ENCODE results near the gene BCAS3. TPM values are rescaled to one million over a fixed set of nuclear protein-coding genes. Genes with fewer than 3 reads are reported as not detected.
"Not testable (repeated sequence)": the region's sequence is repeated elsewhere in the genome, so short reads cannot be mapped to it uniquely, and the experiment has no call there.

Gene BCAS3
- total RNA-seq, 2 experiments from 2014 or later = 6.8 to 7.1 TPM

GRCh38 chr17:61040666-61041065 lies 363.0 kb downstream of the BCAS3 start:
- intact Hi-C loops (cut with micrococcal nuclease) = no loop called here
- Mint-ChIP-seq H3K4me3 (no peak overlapping the region), H3K9me3 (no peaks in the 10 kb centered on the region), H3K4me1 (ENCODE audit: low read depth) (no peaks in the 10 kb centered on the region), H3K27ac (no peak overlapping the region), H3K36me3 (peaks cover 11% of the 10 kb centered on the region), H3K27me3 (no peaks in the 10 kb centered on the region)
- ChIA-PET CTCF (interaction anchor here (0.6 kb wide), 1 partner anchor 1083 kb away, joined by 3 read pairs; no protein-coding TSS in a partner anchor), POLR2A (no interaction called here)
- no peak for DNase-seq

GRCh38 chr17:61042348-61042747 lies 364.7 kb downstream of the BCAS3 start:
- DNase-seq; H3K27me3 Mint-ChIP-seq; CTCF ChIA-PET; H3K9me3 Mint-ChIP-seq; H3K27ac Mint-ChIP-seq; intact Hi-C loops (cut with micrococcal nuclease); POLR2A ChIA-PET; H3K4me1 Mint-ChIP-seq (ENCODE audit: low read depth); H3K4me3 Mint-ChIP-seq: not testable (repeated sequence)
- peaks cover 11% of the 10 kb centered on the region for H3K36me3 Mint-ChIP-seq

- CTCF ChIA-PET = no interaction called here
- no peaks in the 10 kb centered on the region for H3K36me3 Mint-ChIP-seq
- H3K9me3 Mint-ChIP-seq = no peaks in the 10 kb centered on the region
- H3K27me3 Mint-ChIP-seq = no peaks in the 10 kb centered on the region
- H3K4me1 Mint-ChIP-seq (ENCODE audit: low read depth) = peaks cover 11% of the 10 kb centered on the region
- DNase-seq = no peak
- no peak overlapping the region for H3K4me3 Mint-ChIP-seq
- intact Hi-C loops (cut with micrococcal nuclease) = no loop called here
- no peak overlapping the region for H3K27ac Mint-ChIP-seq
- POLR2A ChIA-PET = no interaction called here
These were observed 369.9 kb downstream of the BCAS3 start for GRCh38 chr17:61047515-61047914.

- Mint-ChIP-seq H3K9me3 (no peaks in the 10 kb centered on the region), H3K4me3 (no peak overlapping the region), H3K36me3 (no peaks in the 10 kb centered on the region), H3K27me3 (no peaks in the 10 kb centered on the region), H3K4me1 (ENCODE audit: low read depth) (peaks cover 11% of the 10 kb centered on the region), H3K27ac (no peak overlapping the region)
- ChIA-PET CTCF (interaction anchor here (0.5 kb wide), 1 partner anchor 325 kb away, joined by 3 read pairs; no protein-coding TSS in a partner anchor), POLR2A (no interaction called here)
- no peak for DNase-seq
- intact Hi-C loops (cut with micrococcal nuclease) = no loop called here
These were observed 370.9 kb downstream of the BCAS3 start for GRCh38 chr17:61048376-61049106.

GRCh38 chr17:61053469-61053868 lies 375.8 kb downstream of the BCAS3 start:
- ChIA-PET CTCF (no interaction called here), POLR2A (no interaction called here)
- Mint-ChIP-seq H3K36me3 (no peaks in the 10 kb centered on the region), H3K27ac (no peak overlapping the region), H3K9me3 (no peaks in the 10 kb centered on the region), H3K4me1 (ENCODE audit: low read depth) (peaks cover 13% of the 10 kb centered on the region), H3K27me3 (no peaks in the 10 kb centered on the region), H3K4me3 (no peak overlapping the region)
- intact Hi-C loops (cut with micrococcal nuclease) = loop anchor here (10.0 kb wide), 1 partner anchor 231 kb away; no protein-coding TSS in a partner anchor
- no peak for DNase-seq

GRCh38 chr17:61054436-61054835 lies 376.8 kb downstream of the BCAS3 start:
- intact Hi-C loops (cut with micrococcal nuclease) = loop anchor here (10.0 kb wide), 1 partner anchor 230 kb away; no protein-coding TSS in a partner anchor
- ChIA-PET POLR2A (no interaction called here), CTCF (no interaction called here)
- DNase-seq = no peak
- Mint-ChIP-seq H3K4me1 (ENCODE audit: low read depth) (peaks cover 8% of the 10 kb centered on the region), H3K27ac (no peak overlapping the region), H3K36me3 (no peaks in the 10 kb centered on the region), H3K4me3 (no peak overlapping the region), H3K9me3 (no peaks in the 10 kb centered on the region), H3K27me3 (no peaks in the 10 kb centered on the region)

GRCh38 chr17:61057257-61057656 lies 379.6 kb downstream of the BCAS3 start:
- Mint-ChIP-seq H3K4me1 (ENCODE audit: low read depth) (peaks cover 8% of the 10 kb centered on the region), H3K27ac (no peak overlapping the region), H3K4me3 (no peak overlapping the region), H3K9me3 (no peaks in the 10 kb centered on the region), H3K36me3 (no peaks in the 10 kb centered on the region), H3K27me3 (no peaks in the 10 kb centered on the region)
- ChIA-PET POLR2A (no interaction called here), CTCF (interaction anchor here (0.6 kb wide), 1 partner anchor 40 kb away, joined by 3 read pairs; no protein-coding TSS in a partner anchor)
- no peak for DNase-seq
- intact Hi-C loops (cut with micrococcal nuclease) = loop anchor here (10.0 kb wide), 1 partner anchor 228 kb away; no protein-coding TSS in a partner anchor

- H3K36me3 Mint-ChIP-seq = no peaks in the 10 kb centered on the region
- ChIA-PET POLR2A (no interaction called here), CTCF (interaction anchor here (0.6 kb wide), 1 partner anchor 41 kb away, joined by 3 read pairs; no protein-coding TSS in a partner anchor)
- no peaks in the 10 kb centered on the region for H3K27me3 Mint-ChIP-seq
- no peak overlapping the region for H3K4me3 Mint-ChIP-seq
- peaks cover 8% of the 10 kb centered on the region for H3K4me1 Mint-ChIP-seq (ENCODE audit: low read depth)
- H3K27ac Mint-ChIP-seq = no peak overlapping the region
- intact Hi-C loops (cut with micrococcal nuclease) = loop anchor here (10.0 kb wide), 1 partner anchor 227 kb away; no protein-coding TSS in a partner anchor
- no peak for DNase-seq
- H3K9me3 Mint-ChIP-seq = no peaks in the 10 kb centered on the region
These were observed 380.4 kb downstream of the BCAS3 start for GRCh38 chr17:61058066-61058465.

GRCh38 chr17:61063528-61063927 lies 385.9 kb downstream of the BCAS3 start:
- no peaks in the 10 kb centered on the region for H3K36me3 Mint-ChIP-seq
- no peaks in the 10 kb centered on the region for H3K27me3 Mint-ChIP-seq
- CTCF ChIA-PET = no interaction called here
- no peaks in the 10 kb centered on the region for H3K9me3 Mint-ChIP-seq
- no peak overlapping the region for H3K4me3 Mint-ChIP-seq
- H3K4me1 Mint-ChIP-seq (ENCODE audit: low read depth) = peaks cover 10% of the 10 kb centered on the region
- DNase-seq = no peak
- POLR2A ChIA-PET = no interaction called here
- no peak overlapping the region for H3K27ac Mint-ChIP-seq
- intact Hi-C loops (cut with micrococcal nuclease) = no loop called here

- intact Hi-C loops (cut with micrococcal nuclease) = no loop called here
- no peak for DNase-seq
- peaks cover 13% of the 10 kb centered on the region for H3K4me1 Mint-ChIP-seq (ENCODE audit: low read depth)
- H3K27me3 Mint-ChIP-seq = no peaks in the 10 kb centered on the region
- POLR2A ChIA-PET = no interaction called here
- H3K9me3 Mint-ChIP-seq = no peaks in the 10 kb centered on the region
- peaks cover 2% of the 10 kb centered on the region for H3K36me3 Mint-ChIP-seq
- H3K27ac Mint-ChIP-seq = no peak overlapping the region
- no peak overlapping the region for H3K4me3 Mint-ChIP-seq
- CTCF ChIA-PET = no interaction called here
These were observed 386.7 kb downstream of the BCAS3 start for GRCh38 chr17:61064087-61064951.

GRCh38 chr17:61065263-61065773 lies 387.7 kb downstream of the BCAS3 start:
- peaks cover 2% of the 10 kb centered on the region for H3K36me3 Mint-ChIP-seq
- CTCF ChIA-PET = no interaction called here
- H3K4me3 Mint-ChIP-seq = no peak overlapping the region

GRCh38 chr17:61066062-61066461 lies 388.4 kb downstream of the BCAS3 start:
- intact Hi-C loops (cut with micrococcal nuclease) = no loop called here
- no peak overlapping the region for H3K4me3 Mint-ChIP-seq
- H3K4me1 Mint-ChIP-seq (ENCODE audit: low read depth) = peaks cover 13% of the 10 kb centered on the region
- DNase-seq = no peak
- H3K9me3 Mint-ChIP-seq = no peaks in the 10 kb centered on the region
- peaks cover 2% of the 10 kb centered on the region for H3K36me3 Mint-ChIP-seq
- no peaks in the 10 kb centered on the region for H3K27me3 Mint-ChIP-seq
- ChIA-PET POLR2A (no interaction called here), CTCF (no interaction called here)
- H3K27ac Mint-ChIP-seq = no peak overlapping the region

More at GRCh38 chr17:61065263-61065773, 387.7 kb downstream of the BCAS3 start:
- no peak for DNase-seq
- Mint-ChIP-seq H3K27me3 (no peaks in the 10 kb centered on the region), H3K27ac (no peak overlapping the region), H3K9me3 (no peaks in the 10 kb centered on the region), H3K4me1 (ENCODE audit: low read depth) (peaks cover 13% of the 10 kb centered on the region)
- intact Hi-C loops (cut with micrococcal nuclease) = no loop called here
- POLR2A ChIA-PET = no interaction called here
